ENCODE measurements around the gene VDAC2. TPM values are rescaled to one million over a fixed set of nuclear protein-coding genes. Genes with fewer than 3 reads are reported as not detected.
A peak's percentile ranks its signal among the peaks of the same experiment; 100 is the strongest.

The VDAC2 gene, protein sequence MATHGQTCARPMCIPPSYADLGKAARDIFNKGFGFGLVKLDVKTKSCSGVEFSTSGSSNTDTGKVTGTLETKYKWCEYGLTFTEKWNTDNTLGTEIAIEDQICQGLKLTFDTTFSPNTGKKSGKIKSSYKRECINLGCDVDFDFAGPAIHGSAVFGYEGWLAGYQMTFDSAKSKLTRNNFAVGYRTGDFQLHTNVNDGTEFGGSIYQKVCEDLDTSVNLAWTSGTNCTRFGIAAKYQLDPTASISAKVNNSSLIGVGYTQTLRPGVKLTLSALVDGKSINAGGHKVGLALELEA
- total RNA-seq (2014; rRNA removed; shearing (Covaris generic)) (145 and 147 TPM in 2 replicates), polyA plus RNA-seq (2016; fragmentation: Nextera tagmentation; extraction: Ambion mirVana) (259 and 268 TPM in 2 replicates)

DNA sequence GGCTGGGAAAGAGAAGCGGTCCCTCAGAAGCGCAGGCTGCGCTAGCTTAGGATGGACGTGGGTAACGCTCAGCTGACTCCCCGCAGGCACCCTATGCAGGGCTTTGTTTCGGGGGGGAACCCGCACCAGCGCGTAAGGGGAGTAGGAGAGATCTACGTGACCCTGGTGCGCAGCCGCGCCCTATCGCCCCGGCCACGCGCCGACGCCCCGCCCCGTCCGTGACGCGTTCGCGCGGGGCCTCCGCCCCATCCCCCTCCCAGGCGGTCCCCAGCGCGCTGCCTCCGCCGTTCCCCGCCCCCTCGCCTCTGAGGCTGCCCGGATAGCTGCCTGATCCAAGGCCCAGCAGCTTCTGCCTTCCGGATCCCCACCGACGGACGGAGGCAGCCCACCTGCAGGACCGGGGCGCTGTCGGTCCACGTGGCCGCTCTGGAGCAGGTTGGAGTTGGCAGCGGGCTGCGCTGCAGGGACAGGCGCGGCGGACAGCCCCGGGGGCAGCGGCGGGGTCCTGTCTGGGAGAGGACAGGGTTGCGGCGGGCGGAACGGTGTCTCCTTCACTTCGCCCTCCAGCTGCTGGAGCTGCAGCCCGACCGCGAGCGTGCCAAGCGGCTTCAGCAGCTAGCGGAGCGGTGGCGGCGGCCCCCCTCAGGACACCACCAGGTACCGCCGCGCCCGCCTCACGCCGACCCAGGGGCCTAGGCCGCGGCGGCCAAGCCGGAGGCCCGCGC lies at the start of gene VDAC2:
VDAC2 (plus strand) TSS at position 515 of the 725 bp plus-strand sequence. CDS start 363 bp downstream, outside the sequence.
- peak within 1 kb of the TSS; percentile 98 for H3K9ac ChIP-seq
- H3K27me3 ChIP-seq (replicated peaks; ENCODE audit: insufficient read depth) = no peaks in the 10 kb centered on the region
- peak within 1 kb of the TSS; percentile 70 for H2AFZ ChIP-seq
- peak within 1 kb of the TSS; percentile 99 for H3K27ac ChIP-seq
- H3F3A ChIP-seq (ENCODE audit: insufficient read depth) = peaks cover 41% of the 10 kb centered on the region
- H3K36me3 ChIP-seq (ENCODE audit: low read depth) = peaks cover 33% of the 10 kb centered on the region
- H3K4me3 ChIP-seq = peak within 1 kb of the TSS; percentile 85
- in situ Hi-C loops (cut with MboI) = no loop called here
- H3K79me2 ChIP-seq (ENCODE audit: insufficient read depth) = peaks cover 47% of the 10 kb centered on the region
- peak within 1 kb of the TSS; percentile 90 for H3K4me2 ChIP-seq (ENCODE audit: unreplicated experiment)
- WGBS, 2 experiments (ENCODE audit: low coverage in 1 of 2, low lambda C conversion rate in 2 of 2, missing lambda C conversion rate in 2 of 2) = 2% methylated on average over 51 to 52 of the region's 80 CpGs
- no peaks in the 10 kb centered on the region; the same call in 1 of the 2 replicates for H4K20me1 ChIP-seq (ENCODE audit: insufficient read depth)
- H3K9me3 ChIP-seq (ENCODE audit: low read depth) = no peaks in the 10 kb centered on the region
- H3K4me1 ChIP-seq (ENCODE audit: insufficient read depth) = peaks cover 31% of the 10 kb centered on the region
- no peaks in the 10 kb centered on the region for H3K9me2 ChIP-seq (ENCODE audit: insufficient read depth)
- DNase-seq = peak; percentile 94
- no peak for TF ChIP-seq EZH2phosphoT487 (IDR thresholded peaks at IDR 0.05; ENCODE audit: insufficient read depth, low read depth)
- no peak for TF ChIP-seq EZH2 (IDR thresholded peaks at IDR 0.05; ENCODE audit: insufficient read depth, poor library complexity, severe bottlenecking)

DNA sequence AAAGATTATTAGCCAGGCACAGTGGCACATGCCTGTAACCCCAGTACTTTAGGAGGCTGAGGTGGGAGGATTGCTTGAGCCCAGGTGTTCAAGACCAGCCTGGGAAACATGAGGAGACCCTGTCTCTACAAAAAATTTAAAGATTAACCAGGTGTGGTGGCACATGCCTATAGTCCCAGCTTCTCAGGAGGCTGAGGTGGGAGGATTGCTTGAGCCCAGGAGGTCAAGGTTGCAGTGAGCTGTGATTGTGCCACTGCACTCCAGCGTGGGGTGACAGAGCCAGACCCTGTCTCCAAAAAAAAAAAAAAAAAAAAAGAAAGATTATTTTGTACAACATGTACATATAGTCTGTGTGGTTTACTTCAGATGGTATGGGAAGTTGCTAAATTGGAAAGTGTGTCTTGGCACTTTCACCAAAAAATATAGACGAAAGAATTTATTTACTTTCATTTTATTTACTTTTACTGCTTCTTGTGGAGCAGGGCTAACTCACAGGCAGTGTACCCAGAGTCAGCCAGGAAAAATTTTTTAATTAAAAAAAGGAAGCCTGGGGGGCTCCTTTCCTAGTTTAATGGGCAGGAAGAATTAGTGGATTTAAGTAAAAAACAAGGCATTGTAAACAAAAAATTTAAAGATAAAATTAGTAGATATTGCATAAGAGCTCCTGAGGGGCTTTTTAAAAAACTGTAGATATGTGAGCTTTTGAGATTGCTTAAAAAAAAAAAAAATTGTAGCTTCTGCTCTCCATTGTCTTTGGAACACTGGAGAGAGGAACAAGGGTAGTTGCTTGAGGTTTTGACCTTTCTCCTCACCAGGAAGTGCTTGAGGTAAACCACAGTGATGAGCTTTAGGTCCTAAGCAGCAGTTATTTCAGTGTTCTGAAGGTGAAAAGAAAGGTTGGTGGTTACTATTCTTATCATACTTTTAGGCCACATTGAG lies 44.6 kb upstream of the VDAC2 start:
- peaks cover 8% of the 10 kb centered on the region for H3K4me1 ChIP-seq (ENCODE audit: insufficient read depth)
- no peaks in the 10 kb centered on the region; the same call in 1 of the 2 replicates for H3F3A ChIP-seq (ENCODE audit: insufficient read depth)
- no peaks in the 10 kb centered on the region for H3K9me2 ChIP-seq (ENCODE audit: insufficient read depth)
- no peak for DNase-seq
- 0 out of 2 replicates have a peak, but pooled peaks cover 4% of the 10 kb centered on the region for H3K36me3 ChIP-seq (ENCODE audit: low read depth)
- no peak overlapping the region for H2AFZ ChIP-seq
- peaks cover 63% of the 10 kb centered on the region for H3K79me2 ChIP-seq (ENCODE audit: insufficient read depth)
- H4K20me1 ChIP-seq (ENCODE audit: insufficient read depth) = no peaks in the 10 kb centered on the region
- in situ Hi-C loops (cut with MboI) = no loop called here
- no peaks in the 10 kb centered on the region for H3K27me3 ChIP-seq (replicated peaks; ENCODE audit: insufficient read depth)
- H3K9ac ChIP-seq = no peak overlapping the region
- no peak for TF ChIP-seq EZH2phosphoT487 (IDR thresholded peaks at IDR 0.05; ENCODE audit: insufficient read depth, low read depth)
- no peak for TF ChIP-seq EZH2 (IDR thresholded peaks at IDR 0.05; ENCODE audit: insufficient read depth, poor library complexity, severe bottlenecking)
- WGBS, 2 experiments (ENCODE audit: low coverage in 1 of 2, low lambda C conversion rate in 2 of 2, missing lambda C conversion rate in 2 of 2) = 90 to 96% methylated on average over 2 of the region's 2 CpGs
- no peak overlapping the region for H3K27ac ChIP-seq
- no peaks in the 10 kb centered on the region for H3K9me3 ChIP-seq (ENCODE audit: low read depth)
- H3K4me2 ChIP-seq (ENCODE audit: unreplicated experiment) = no peak overlapping the region
- H3K4me3 ChIP-seq = no peak overlapping the region

DNA sequence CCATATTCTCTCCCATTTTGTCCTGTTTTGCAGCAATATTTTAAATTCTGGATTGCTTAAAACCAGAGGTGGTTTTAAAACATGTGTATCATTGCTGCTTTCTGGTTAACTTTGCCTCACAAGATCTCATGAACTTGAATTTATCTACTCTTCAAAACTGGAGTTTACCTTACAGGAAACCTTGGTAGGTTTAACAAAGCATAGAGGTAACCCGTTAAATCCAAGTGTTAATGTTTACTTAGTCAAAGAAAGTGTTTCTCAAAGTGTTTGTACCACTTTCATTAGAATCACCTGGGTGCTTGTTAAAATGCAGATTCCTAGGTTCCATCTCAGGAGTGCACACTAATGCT lies 44.0 kb upstream of the VDAC2 start:
- TF ChIP-seq EZH2 (IDR thresholded peaks at IDR 0.05; ENCODE audit: insufficient read depth, poor library complexity, severe bottlenecking) = no peak
- no peak for TF ChIP-seq EZH2phosphoT487 (IDR thresholded peaks at IDR 0.05; ENCODE audit: insufficient read depth, low read depth)
- no peak overlapping the region for H3K27ac ChIP-seq
- H4K20me1 ChIP-seq (ENCODE audit: insufficient read depth) = no peaks in the 10 kb centered on the region
- H3F3A ChIP-seq (ENCODE audit: insufficient read depth) = no peaks in the 10 kb centered on the region; the same call in 1 of the 2 replicates
- H3K4me1 ChIP-seq (ENCODE audit: insufficient read depth) = peaks cover 8% of the 10 kb centered on the region
- no peak overlapping the region for H3K4me3 ChIP-seq
- no peak overlapping the region for H3K4me2 ChIP-seq (ENCODE audit: unreplicated experiment)
- H3K36me3 ChIP-seq (ENCODE audit: low read depth) = 0 out of 2 replicates have a peak, but pooled peaks cover 4% of the 10 kb centered on the region
- H2AFZ ChIP-seq = no peak overlapping the region
- no peaks in the 10 kb centered on the region for H3K27me3 ChIP-seq (replicated peaks; ENCODE audit: insufficient read depth)
- in situ Hi-C loops (cut with MboI) = no loop called here
- no peaks in the 10 kb centered on the region for H3K9me3 ChIP-seq (ENCODE audit: low read depth)
- no peak for DNase-seq
- H3K9ac ChIP-seq = no peak overlapping the region
- WGBS, 2 experiments (ENCODE audit: low coverage in 1 of 2, low lambda C conversion rate in 2 of 2, missing lambda C conversion rate in 2 of 2) = 96% methylated on average over 1 of the region's 1 CpG
- no peaks in the 10 kb centered on the region for H3K9me2 ChIP-seq (ENCODE audit: insufficient read depth)
- H3K79me2 ChIP-seq (ENCODE audit: insufficient read depth) = peaks cover 61% of the 10 kb centered on the region

DNA sequence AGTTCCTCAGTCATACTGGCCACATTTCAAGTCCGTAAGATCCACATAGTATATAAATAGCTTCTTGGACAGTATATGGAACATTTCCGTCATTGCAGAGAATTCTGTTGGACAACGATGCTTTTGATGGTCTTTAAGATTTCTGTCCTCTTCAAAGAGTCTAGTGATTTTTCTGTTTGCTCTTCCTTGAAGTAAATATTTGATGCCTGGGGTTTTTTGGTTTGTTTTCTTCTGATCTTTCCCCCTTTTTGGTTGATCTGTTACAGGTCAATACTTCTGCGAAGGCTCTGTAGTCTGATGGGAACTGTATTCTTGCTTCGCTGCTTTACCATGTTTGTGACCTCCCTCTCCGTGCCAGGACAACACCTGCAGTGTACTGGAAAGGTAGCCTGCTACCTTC lies 42.3 kb upstream of the VDAC2 start:
- H3K36me3 ChIP-seq (ENCODE audit: low read depth) = peaks cover 7% of the 10 kb centered on the region
- in situ Hi-C loops (cut with MboI) = no loop called here
- H3K4me1 ChIP-seq (ENCODE audit: insufficient read depth) = peaks cover 8% of the 10 kb centered on the region
- H3K4me3 ChIP-seq = no peak overlapping the region
- H3K27ac ChIP-seq = no peak overlapping the region
- no peaks in the 10 kb centered on the region for H3K9me3 ChIP-seq (ENCODE audit: low read depth)
- H3K79me2 ChIP-seq (ENCODE audit: insufficient read depth) = peaks cover 54% of the 10 kb centered on the region
- no peak overlapping the region for H3K9ac ChIP-seq
- TF ChIP-seq EZH2phosphoT487 (IDR thresholded peaks at IDR 0.05; ENCODE audit: insufficient read depth, low read depth) (no peak), EZH2 (IDR thresholded peaks at IDR 0.05; ENCODE audit: insufficient read depth, poor library complexity, severe bottlenecking) (no peak)
- H3K27me3 ChIP-seq (replicated peaks; ENCODE audit: insufficient read depth) = no peaks in the 10 kb centered on the region
- no peak overlapping the region for H3K4me2 ChIP-seq (ENCODE audit: unreplicated experiment)
- H4K20me1 ChIP-seq (ENCODE audit: insufficient read depth) = no peaks in the 10 kb centered on the region
- no peaks in the 10 kb centered on the region; the same call in 1 of the 2 replicates for H3F3A ChIP-seq (ENCODE audit: insufficient read depth)
- no peak overlapping the region for H2AFZ ChIP-seq
- WGBS, 2 experiments (ENCODE audit: low coverage in 1 of 2, low lambda C conversion rate in 2 of 2, missing lambda C conversion rate in 2 of 2) = 88 to 91% methylated on average over 6 of the region's 6 CpGs
- no peak for DNase-seq
- H3K9me2 ChIP-seq (ENCODE audit: insufficient read depth) = no peaks in the 10 kb centered on the region
